ENCODE data around the gene HOXC5.
"Not testable (repeated sequence)": the region's sequence is repeated elsewhere in the genome, so short reads cannot be mapped to it uniquely, and the experiment has no call there.

The HOXC5 gene

GRCh38 chr12:54040648-54041047 lies 7.8 kb downstream of the HOXC5 start:
- TF ChIP-seq CTCF (IDR thresholded peaks at IDR 0.05) = no peak
- Histone ChIP-seq H3K4me3 (ENCODE audit: low read depth in 1 of 2, low read length in 1 of 2) (no peak overlapping the region), H3K27me3 (peaks cover 100% of the 10 kb centered on the region), H3K4me1 (ENCODE audit: control insufficient read depth in 1 of 2, insufficient read depth in 1 of 2, low read depth in 1 of 2, low read length in 1 of 2) (no peaks in the 10 kb centered on the region), H3K27ac (no peak overlapping the region), H3K9me3 (no peaks in the 10 kb centered on the region), H3K36me3 (no peaks in the 10 kb centered on the region)

DNA sequence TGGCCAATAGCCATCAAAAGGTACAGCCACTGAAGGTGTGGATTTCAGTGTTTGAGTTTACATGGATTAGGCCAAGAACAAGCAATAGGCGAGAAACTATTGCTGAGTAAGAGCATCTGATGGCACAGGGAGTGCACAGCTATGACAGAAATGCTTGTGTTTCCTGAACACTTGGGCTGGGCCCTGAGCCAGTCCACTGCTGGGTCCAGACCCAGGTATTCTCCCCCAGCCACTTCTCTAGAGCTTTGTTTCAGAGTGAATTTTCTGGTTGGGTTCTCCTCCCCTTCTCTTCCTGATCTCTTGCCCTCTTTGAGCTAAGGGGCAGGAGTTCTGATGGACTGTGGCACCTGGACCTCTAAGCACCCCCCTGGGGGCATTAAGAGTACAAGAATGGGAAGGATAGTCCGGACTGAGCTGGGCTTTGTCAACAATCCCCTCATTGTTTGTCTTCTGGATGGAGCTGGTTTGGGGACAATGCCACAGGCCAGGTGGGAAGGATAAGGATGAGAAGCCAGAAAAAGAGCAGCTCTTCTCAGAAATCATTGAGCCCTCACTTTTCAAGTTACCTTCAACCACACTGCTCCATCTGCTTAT lies 8.3 kb downstream of the HOXC5 start:
- Histone ChIP-seq H3K4me1 (ENCODE audit: control insufficient read depth in 1 of 2, insufficient read depth in 1 of 2, low read depth in 1 of 2, low read length in 1 of 2) (no peaks in the 10 kb centered on the region), H3K9me3 (no peaks in the 10 kb centered on the region), H3K27me3 (peaks cover 100% of the 10 kb centered on the region), H3K4me3 (ENCODE audit: low read depth in 1 of 2, low read length in 1 of 2) (no peak overlapping the region), H3K36me3 (no peaks in the 10 kb centered on the region), H3K27ac (no peak overlapping the region)
- no peak for TF ChIP-seq CTCF (IDR thresholded peaks at IDR 0.05)

GRCh38 chr12:54042033-54042432 lies 9.2 kb downstream of the HOXC5 start:
- peaks cover 100% of the 10 kb centered on the region for H3K27me3 ChIP-seq
- H3K36me3 ChIP-seq; H3K9me3 ChIP-seq; H3K27ac ChIP-seq; H3K4me3 ChIP-seq (ENCODE audit: low read depth in 1 of 2, low read length in 1 of 2); H3K4me1 ChIP-seq (ENCODE audit: control insufficient read depth in 1 of 2, insufficient read depth in 1 of 2, low read depth in 1 of 2, low read length in 1 of 2): not testable (repeated sequence)

- Histone ChIP-seq H3K27me3 (peaks cover 100% of the 10 kb centered on the region), H3K27ac (no peak overlapping the region), H3K36me3 (no peaks in the 10 kb centered on the region), H3K9me3 (no peaks in the 10 kb centered on the region), H3K4me1 (ENCODE audit: control insufficient read depth in 1 of 2, insufficient read depth in 1 of 2, low read depth in 1 of 2, low read length in 1 of 2) (no peaks in the 10 kb centered on the region), H3K4me3 (ENCODE audit: low read depth in 1 of 2, low read length in 1 of 2) (no peak overlapping the region)
- TF ChIP-seq CTCF (IDR thresholded peaks at IDR 0.05) = no peak
Observed at GRCh38 chr12:54042970-54043853, 10.4 kb downstream of the HOXC5 start.

DNA sequence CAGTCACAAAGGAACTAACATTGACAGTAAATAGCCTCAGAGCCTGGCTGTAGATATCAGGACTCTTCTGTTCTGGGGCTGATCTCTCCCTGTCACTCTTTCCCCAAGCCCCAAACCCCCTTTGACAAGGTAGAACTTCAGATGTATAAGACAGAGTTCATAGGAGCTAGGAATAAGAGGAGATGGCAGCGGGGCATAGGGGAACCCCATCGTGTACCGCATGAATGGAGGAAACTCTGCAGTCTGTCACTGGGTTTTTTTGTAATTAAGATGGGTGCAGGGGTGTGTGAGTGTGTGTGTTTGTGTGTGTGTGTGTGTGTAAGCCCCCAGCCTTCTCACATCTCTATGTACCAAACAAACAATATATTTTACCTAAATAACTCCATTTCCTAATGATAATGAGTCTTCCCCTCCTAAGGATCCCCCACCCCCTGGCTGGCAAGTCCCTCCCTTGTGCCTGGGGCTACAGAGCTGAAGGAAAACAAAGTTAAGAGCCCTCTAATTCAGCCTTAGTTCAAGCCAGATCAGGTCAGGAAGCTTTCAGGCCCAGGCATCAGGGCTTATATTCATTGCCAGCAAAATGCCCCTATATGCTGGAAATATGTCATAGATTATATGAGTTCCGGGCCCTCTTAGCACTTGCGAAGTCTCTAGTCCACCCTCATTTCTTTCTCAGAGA lies 11.7 kb downstream of the HOXC5 start:
- Histone ChIP-seq H3K9me3 (no peaks in the 10 kb centered on the region), H3K4me1 (ENCODE audit: control insufficient read depth in 1 of 2, insufficient read depth in 1 of 2, low read depth in 1 of 2, low read length in 1 of 2) (no peaks in the 10 kb centered on the region), H3K4me3 (ENCODE audit: low read depth in 1 of 2, low read length in 1 of 2) (no peak overlapping the region), H3K36me3 (no peaks in the 10 kb centered on the region), H3K27ac (no peak overlapping the region), H3K27me3 (peaks cover 100% of the 10 kb centered on the region)
- TF ChIP-seq CTCF (IDR thresholded peaks at IDR 0.05) = no peak

- Histone ChIP-seq H3K36me3 (no peaks in the 10 kb centered on the region), H3K27ac (no peak overlapping the region), H3K9me3 (no peaks in the 10 kb centered on the region), H3K27me3 (peaks cover 100% of the 10 kb centered on the region), H3K4me1 (ENCODE audit: control insufficient read depth in 1 of 2, insufficient read depth in 1 of 2, low read depth in 1 of 2, low read length in 1 of 2) (no peaks in the 10 kb centered on the region), H3K4me3 (ENCODE audit: low read depth in 1 of 2, low read length in 1 of 2) (no peak overlapping the region)
- TF ChIP-seq CTCF (IDR thresholded peaks at IDR 0.05) = no peak
Observed at GRCh38 chr12:54045401-54045800, 12.6 kb downstream of the HOXC5 start.
